GM19468 (cell line): ENCODE results near the gene SELENON.
"Not testable (repeated sequence)": the region's sequence is repeated elsewhere in the genome, so short reads cannot be mapped to it uniquely, and the experiment has no call there.

Experiments
- ATAC-seq: cut with Tn5 transposase; IDR thresholded peaks from one replicate; pipeline ENCODE4 v1.9.1; 2021; ENCODE audit warnings: mild to moderate bottlenecking, moderate library complexity, moderate number of reproducible peaks; ENCODE audit not compliant: unreplicated experiment; ENCODE audit errors: extremely low read depth

SELENON gene

GRCh38 chr1:25820247-25821111 is 20.5 kb downstream of the SELENON start:
- peak; percentile 38 for ATAC-seq

DNA sequence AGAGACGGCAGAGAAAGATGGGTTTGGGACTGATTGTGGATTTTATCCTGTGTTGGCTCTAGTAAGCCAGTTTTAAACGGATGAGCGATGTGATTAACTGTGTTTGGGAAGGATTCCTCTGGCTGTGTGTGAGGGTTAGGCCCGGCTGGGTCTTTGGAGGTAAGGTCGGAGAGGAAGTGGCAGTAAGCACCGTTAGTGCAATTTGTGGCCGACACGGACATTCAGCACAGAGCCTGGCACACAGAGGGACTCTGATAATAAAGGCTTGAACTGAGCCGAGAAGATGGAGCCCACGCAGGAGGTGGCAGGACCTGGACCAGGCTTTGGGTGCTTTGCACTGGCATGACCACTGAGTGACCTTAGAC is 21.1 kb downstream of the SELENON start:
- no peak for ATAC-seq

DNA sequence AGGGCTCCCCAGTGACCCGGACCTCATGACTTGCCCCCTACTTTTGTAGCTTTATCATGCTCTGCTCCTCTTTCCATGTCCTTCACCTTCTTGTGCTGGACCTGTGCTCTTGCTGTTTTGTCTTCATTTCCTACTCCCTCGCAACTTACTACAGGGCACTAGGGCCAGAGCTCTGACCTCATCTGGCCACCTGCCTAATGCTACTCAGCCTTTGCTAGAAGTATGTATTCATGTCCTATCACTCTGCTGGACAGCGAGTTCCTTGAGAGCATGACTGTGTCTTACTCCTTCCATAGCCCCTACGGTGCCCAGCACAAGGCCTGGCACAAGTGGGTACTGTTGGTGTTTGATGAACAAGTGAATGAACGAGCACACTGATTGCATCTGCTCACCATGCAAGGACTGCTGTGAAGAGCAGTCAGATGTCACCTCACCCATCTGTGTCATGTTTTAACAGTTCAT is 21.7 kb downstream of the SELENON start:
- ATAC-seq, result no peak

DNA sequence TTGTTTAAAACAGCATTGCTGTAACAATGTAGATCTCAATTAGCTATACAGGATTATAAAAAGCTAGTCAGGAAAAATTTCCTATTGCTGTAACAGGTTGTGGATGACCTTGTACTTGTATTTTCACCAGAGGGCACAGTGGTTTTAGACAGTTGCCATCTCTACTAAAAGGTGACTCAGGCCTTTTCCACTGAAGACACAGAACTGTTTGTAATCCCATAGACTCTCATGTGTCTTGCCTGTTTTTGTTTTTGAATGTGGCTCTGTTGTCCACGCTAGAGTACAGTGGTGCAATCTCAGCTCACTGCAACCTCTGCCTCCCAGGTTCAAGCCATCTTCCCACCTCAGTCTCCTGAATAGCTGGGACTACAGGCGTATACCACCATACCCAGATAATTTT is 25.6 kb downstream of the SELENON start:
- no peak for ATAC-seq

DNA sequence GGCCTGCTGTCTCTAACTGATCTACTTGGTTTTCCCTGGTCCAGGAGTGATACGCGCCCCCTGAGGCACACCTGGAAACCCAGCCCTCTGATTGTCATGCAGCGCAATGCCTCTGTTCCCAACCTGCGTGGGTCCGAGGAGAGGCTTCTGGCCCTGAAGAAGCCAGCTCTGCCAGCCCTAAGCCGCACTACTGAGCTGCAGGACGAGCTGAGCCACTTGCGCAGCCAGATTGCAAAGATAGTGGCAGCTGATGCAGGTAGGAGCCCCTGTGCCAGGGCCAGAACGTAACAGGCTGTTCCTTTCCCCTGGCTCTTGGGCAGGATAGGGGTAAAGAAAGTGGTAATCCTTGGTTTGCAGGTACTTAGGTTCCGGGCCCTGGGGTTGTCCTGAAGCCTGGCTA is 26.6 kb downstream of the SELENON start:
- ATAC-seq, result no peak

DNA sequence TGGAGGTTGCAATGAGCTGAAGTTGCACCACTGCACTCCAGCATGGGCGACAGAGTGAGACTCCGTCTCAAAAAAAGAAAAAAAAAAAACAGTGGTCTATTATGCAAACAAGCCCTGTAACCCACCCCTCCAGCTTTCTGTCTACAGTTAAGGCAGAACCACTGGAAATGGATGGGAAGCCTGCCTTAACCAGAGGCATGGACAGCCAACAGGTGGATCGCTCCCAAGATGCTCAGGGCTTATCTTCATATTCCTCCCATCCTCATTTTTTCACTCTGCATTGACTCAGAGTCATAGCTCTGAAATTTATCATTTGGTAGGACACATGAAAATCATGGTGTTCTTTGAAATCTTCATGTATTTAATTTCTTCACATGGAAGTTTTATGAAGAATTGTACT is 28.5 kb downstream of the SELENON start:
- ATAC-seq, result no peak

GRCh38 chr1:25829046-25829445 is 29.1 kb downstream of the SELENON start:
- no peak for ATAC-seq

- ATAC-seq, result no peak
Observed at GRCh38 chr1:25831569-25832196, 31.7 kb downstream of the SELENON start.

DNA sequence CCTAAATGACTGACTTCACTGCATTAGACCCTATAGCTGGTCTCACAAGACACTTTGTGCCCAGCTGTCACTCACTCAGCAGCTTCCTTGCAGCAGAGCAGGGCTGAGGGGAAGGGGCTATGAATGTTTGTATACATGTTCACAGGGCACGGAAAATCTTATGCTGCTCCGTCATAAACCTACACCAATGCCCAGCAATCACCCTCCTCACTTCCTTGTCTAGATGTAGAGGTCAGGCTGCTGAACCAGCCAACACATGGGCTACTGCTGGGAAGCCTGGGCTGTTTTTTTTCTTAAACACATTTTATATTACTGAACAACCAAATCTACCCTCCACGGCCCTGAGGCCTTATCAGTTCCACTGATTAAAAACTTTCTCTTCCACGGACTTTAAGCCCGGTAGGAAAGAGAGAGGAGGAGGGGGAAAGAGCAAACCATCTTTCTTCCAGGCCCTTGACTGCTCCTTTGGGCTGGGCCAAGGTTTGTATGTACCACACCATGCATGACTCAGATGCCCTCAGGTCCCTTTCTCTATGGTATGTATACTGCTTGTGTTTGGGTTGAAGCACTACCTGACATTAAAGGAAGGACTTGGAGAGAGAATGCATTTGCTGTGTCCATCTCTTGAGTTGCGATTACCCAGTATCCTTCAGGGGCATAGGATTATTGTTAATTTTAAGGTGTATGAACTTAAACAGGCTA is 32.5 kb downstream of the SELENON start:
- ATAC-seq, result no peak

GRCh38 chr1:25833158-25833557 is 33.2 kb downstream of the SELENON start:
- ATAC-seq, result no peak

GRCh38 chr1:25834894-25835293 is 34.9 kb downstream of the SELENON start:
- no peak for ATAC-seq

- no peak for ATAC-seq
Observed at GRCh38 chr1:25836695-25837094, 36.7 kb downstream of the SELENON start.

DNA sequence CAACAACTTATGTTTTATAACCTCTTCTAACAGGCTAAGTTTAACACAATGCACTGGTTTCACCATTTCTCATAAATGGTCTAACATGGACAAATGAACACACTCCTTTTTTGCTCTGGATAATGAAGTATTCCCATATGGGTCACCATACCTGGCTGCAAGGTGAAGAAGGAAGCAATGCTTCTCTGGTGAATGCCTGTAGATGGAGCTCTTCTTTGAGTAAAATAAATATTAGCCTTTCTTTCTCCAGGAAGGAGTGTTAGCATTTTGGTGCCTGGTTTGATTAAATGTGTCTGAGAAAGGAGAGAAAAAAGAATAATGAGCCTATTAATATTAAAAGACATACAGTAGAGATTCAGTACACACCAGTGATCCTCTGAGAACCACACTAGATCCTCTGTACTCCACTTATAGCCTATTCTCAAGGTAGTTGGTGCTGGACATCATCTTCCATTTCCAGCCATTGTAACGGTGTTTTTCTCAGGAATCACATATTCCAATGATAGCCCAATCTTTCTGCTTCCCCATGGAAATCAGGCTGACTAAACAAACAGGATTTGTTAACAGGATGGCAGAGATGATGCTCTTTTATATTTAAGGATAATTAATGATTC is 37.4 kb downstream of the SELENON start:
- ATAC-seq, result no peak

DNA sequence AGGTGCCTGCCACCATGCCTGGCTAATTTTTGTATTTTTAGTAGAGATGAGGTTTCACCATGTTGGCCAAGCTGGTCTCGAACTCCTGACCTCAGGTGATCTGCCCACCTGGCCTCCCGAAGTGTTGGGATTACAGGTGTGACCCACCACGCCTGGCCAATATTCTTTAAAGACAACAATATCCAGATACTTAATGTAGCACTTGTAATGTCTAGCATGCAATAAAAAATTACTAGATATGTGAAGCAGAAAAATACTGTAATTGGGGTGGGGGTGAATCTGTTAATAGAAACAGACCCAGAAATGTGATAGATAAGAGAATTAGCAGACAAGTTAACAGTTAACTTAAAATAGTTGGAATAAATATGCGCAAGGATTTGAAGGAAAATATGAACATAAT is 39.8 kb downstream of the SELENON start:
- ATAC-seq, result not testable (repeated sequence)

GRCh38 chr1:25843483-25843882 is 43.5 kb downstream of the SELENON start:
- no peak for ATAC-seq

DNA sequence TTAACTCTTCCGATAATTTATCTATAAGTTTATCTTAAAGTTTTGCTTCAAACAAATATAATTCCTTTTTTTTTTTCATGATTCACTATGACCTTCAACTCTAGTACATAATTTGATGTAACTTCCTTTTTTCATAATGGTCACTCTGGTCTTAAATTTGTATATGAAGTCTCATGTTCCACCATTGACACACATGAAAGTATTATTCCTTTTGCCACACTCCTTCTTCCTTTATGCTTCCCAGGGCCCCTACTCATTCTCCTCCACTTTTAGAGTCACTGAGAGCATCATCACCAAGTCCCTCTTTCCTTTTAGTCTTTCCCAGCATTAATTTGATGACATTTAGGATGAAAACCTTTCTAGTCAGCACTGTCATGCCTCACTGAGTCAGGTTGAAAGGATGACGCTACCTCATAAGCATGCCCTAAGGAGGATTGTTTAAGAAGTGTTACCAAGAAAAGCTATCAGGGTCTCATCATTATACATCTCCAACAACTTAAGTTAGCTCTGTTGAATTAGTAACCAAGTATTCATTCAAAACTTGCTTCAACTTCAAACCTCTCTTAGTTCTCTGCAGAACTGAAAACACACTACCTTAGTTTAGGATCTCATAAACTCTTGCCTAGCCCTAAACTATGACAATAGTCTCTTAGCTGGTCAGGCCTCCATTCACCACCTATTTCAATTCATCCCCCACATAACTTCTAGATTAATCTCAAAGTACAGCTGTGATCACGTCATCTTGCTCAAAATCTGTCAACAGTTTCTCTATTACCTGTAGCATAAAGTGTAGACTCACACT is 44.7 kb downstream of the SELENON start:
- ATAC-seq, result no peak

DNA sequence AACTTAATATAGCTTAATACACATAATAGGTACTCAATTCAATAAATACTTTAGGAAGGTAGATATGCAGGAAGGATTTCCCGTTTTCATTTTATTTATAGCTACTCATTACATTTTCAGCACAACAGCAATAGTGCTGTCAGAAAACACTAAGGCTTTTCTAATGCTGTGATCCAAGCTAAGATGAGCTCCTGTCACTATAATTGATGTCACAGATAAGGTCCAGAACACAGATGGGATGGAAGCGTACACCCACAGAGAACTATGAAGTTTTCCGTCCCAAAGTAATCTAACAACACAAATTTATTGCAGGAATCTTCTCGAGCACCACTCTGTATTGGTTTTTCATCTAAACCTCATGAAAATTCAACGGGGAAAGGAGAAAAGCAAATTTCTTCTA is 45.7 kb downstream of the SELENON start:
- no peak for ATAC-seq

DNA sequence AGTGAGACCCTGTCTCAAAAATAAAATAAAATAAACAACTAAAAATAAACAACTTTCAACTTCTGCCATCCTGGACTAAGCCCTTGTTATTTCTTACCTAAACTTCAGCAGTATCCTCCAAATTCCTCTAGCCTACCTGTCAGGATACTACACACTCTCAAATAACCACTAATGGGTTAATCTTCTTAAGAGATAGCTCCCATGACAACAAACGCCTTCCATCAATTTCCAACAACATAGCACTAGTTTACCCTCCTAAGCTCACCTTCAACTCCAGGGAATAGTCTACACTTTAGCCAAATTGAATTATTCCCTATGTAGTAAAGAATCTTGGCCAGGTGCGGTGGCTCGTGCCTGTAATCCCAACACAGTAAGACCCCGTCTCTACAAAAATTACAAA is 47.9 kb downstream of the SELENON start:
- ATAC-seq, result no peak

GRCh38 chr1:25848531-25848930 is 48.5 kb downstream of the SELENON start:
- no peak for ATAC-seq

GRCh38 chr1:25854554-25854953 is 54.6 kb downstream of the SELENON start:
- ATAC-seq, result no peak
